GM18873 (cell line): ENCODE results near the gene TIAM1.

Experiments
- ATAC-seq: cut with Tn5 transposase; IDR thresholded peaks from one replicate; pipeline ENCODE4 v1.9.1; 2021; ENCODE audit warnings: mild to moderate bottlenecking, moderate library complexity, moderate number of reproducible peaks; ENCODE audit not compliant: unreplicated experiment, low FRiP score

Gene TIAM1

DNA sequence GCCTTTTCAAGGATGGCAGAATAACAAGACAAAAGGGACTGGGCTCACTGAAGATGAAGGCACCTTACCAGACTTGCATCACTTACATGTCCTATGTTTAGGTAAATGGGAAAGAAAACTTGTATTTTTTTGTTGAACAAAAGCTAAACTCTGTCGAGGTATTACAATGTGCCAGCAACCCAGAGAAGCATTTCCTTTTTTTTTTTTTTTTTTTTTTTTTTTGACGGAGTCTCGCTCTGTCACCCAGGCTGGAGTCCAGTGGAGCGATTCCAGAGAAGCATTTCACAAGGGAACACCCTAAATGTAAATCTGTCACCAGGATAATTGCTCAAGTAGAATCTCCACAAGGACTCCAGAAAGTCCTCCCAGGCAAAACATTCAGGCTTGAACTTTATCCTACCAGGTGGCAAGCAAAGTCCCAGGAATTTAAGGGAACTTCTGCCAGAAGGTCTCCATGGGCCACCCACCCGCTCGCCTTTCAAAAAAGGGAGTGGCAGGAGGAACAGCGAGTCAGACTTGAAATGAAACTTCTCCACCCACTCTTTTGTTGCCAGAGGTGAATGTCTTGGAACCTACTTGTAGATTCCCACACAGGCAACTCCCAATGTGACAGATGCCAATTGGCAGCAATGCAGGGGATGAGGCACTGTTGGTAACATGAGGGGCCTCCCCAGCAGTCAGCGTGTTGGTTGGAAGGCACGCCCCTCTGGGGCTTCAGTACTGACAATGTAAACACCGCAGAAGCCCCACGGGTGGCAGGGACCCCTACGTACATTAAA, 125.0 kb downstream of the TIAM1 start:
- ATAC-seq: no peak

DNA sequence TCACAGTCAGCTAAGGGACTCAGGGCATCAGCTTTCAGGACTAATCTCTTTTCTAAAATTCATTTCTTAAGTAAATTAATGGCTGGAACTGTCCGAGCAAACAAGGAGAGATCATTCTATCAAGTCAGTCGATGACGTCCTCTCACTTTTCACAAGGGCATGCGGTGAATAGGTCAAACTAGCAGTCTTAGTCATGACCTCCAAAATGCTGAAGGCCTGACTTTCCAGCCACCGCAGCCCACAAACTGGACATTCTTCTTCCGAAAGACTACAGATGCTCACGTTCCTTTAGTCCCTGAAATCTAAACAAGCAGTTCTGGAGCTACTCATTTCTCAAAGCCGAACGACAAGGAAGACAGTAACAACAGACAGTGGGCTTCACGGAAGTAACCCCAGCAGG, 127.9 kb downstream of the TIAM1 start:
- no peak for ATAC-seq

DNA sequence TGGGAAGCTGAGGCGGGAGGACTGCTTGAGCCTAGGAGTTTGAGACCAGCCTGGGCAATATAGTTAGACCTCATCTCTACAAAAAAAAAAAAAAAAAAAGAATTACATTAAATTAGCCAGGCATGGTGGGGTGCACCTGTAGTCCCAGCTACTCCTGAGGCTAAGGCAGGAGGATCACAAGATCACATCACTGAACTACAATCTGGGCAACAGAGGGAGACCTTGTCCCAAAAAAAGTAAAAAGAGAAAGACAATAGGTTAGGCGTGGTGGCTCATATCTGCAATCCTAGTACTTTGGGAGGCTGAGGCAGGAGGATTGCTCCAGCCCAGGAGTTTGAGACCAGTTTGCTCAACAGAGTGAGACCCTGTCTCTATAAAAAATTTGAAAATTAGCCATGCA, 130.3 kb downstream of the TIAM1 start:
- ATAC-seq: no peak

DNA sequence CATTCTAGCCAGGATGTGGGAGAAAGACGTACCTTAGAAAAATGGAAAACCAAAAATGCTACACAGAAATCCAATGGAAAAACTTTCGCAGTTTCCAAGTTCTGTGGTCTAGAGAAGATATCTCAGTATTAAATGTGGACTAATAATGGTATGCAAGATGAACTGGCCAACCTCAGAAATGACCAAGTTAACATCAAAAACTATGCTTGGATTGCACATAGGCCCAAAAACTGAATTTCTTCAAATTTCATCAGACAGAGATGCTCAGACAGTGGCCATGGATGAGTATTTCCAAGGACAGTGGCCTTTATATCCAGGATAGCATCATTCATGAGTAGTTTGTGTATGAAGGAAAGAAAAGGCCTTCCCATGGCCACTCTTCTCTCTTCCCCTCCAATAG, 132.2 kb downstream of the TIAM1 start:
- ATAC-seq: no peak

DNA sequence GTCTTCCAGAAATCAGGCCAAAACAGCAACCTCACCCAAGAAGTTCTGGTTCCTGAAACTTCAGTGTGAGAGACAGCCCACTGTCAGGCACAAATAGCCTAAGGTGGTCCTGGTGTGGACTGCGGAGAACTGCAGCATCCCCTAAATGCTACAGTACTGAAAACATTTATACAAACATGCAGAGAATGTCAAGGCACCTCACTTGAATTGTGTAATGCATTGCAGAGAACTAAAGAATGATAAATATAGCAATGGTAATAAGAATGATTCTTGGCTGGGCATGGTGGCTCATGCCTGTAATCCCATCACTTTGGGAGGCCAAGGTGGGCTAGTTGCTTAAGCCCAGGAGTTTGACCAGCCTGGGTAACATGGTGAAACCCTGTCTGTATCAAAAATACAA, 138.6 kb downstream of the TIAM1 start:
- no peak for ATAC-seq

DNA sequence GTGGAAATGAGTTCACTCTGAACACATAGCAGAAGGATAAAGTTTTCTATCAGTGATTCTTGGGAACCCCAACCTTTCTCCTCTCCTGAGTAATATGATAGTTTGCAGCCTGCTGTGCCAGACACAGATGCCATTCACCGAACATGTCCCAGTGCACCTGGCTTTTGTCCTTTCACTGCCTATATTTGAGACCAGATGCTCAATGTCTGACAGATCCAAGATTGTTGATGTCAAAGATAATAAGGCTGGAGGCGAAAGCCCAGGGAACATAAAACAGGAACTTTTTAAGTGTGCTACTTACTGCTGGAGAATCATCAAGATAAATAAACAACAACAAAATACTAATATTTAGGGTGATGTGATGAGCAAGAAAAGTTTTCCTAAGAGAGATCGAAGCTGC, 139.3 kb downstream of the TIAM1 start:
- no peak for ATAC-seq

GRCh38 chr21:31203431-31204054, 140.5 kb downstream of the TIAM1 start:
- ATAC-seq: no peak

DNA sequence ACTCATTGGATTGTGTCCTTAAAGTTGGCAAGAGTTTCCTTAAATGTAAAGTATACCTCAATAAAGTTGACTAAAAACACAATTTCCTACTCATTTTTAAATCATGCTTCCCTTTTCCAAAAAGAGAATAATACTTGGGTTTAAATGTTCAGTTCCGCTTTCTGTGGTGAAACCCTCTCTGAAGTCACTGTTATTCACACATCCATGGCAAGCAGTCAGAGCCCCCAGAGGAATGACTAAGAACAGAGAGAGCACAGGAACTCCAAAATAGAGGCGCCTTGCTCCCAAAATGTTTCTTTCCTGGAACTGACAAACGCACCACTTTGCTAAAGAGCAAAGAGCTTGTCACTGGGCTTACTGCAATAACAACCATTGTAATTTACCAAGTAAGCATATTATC, 142.5 kb downstream of the TIAM1 start:
- ATAC-seq: no peak

DNA sequence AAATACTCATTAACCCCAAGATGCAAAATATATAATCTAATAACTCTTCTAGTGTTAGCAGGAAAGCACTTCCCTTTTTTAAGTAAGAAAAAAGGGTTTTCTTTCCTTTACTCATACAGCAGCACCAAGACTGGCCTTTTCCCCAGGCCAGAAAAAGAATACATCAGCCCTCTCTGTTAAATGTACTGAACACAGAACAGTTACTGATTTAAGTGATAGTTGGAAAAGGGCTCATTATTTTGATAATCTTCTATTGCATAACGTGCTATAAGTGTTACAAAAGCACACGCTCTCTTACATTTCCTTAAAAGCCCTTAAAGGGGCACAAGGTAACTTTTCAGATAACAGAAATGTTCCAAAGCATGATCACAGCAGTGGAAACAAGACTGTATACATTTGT, 142.9 kb downstream of the TIAM1 start:
- ATAC-seq: no peak

DNA sequence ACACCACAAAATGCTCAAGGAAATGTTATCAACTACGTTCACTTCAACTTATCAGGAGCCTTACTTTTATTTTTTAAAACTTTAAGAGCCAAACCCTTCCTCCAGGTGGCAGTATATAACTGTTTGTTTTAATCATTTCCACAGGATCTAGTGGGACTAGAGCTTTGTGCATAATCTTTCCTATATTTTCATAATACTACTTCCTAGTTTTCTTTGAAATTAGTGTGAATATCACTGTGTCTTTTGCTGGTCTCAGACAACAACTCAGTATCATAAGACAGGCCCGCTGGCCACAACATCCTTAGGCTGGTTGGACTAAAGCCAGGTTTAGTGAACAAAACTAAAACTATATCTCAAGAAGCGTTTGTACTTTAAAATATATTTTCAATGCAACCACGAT, 145.5 kb downstream of the TIAM1 start:
- ATAC-seq: no peak

DNA sequence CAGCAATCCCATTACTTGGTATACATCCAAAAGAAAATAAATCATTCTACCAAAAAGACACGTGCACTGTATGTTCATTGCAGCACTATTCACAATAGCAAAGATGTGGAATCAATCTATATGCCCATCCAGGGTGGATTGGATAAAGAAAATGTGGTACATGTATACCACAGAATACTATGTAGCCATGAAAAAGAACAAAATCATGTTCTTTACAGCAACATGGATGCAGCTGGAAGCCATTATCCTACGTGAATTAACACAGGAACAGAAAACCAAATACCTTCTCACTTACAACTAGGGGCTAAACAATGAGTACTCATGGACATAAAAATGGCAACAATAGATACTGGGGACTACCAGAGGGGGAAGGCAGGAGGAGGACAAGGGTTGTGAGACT, 147.3 kb downstream of the TIAM1 start:
- ATAC-seq: no peak

- ATAC-seq: no peak
Measured at GRCh38 chr21:31195334-31196015, 148.6 kb downstream of the TIAM1 start.

DNA sequence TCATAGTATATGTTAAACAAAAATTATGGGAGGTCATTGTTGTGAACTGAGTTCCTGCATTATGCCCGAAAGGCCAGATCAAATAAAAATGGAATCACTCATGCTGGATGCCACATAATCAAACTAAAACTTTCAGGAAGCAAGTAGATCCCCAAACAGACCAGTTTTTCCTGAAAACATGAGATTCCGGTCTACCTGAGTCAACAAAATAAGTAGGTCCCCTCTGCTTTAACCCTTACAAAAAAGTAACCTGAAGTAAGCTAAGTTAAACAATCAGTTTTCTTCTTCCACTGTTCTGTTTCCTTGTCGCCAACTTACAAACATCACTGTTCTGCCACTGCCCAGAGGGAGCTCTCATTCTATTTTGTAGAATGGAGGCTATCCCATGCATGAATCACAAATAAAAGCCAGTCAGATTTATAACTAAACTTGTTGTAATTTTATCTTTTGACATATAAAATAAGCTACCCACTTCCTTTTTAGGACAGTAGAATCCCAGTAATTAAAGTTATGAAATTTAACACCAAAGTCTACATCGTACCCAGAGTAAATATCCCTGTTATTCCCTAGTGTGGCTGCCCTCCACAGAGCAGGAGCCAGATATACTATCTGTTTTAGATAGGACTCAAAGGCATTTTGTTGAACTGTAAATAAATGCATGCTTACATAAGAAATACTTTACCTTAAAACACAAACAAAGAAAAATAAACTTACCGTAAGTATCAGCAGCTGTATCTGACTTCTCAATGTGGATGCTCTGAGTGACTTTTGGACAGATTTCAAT, 149.4 kb downstream of the TIAM1 start:
- ATAC-seq: no peak

DNA sequence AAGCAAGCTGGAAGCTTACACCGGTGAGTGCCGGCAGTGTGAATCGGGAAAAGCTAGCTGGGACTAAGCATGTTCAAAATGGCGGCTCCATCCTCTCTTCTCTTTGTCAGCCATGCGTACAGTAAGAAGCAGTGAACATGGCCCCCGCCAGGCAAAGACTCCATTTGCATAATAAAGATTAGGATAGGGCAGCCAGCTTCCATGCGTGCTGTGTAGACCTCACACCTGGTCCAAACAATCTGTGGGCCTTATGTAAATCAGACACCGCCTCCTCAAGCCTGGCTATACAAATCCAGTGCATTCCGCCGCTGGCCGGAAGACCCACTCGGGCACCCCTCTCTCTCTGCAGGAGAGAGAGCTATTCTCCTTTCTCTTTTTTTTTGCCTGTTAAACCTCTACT, 150.3 kb downstream of the TIAM1 start:
- ATAC-seq: no peak

DNA sequence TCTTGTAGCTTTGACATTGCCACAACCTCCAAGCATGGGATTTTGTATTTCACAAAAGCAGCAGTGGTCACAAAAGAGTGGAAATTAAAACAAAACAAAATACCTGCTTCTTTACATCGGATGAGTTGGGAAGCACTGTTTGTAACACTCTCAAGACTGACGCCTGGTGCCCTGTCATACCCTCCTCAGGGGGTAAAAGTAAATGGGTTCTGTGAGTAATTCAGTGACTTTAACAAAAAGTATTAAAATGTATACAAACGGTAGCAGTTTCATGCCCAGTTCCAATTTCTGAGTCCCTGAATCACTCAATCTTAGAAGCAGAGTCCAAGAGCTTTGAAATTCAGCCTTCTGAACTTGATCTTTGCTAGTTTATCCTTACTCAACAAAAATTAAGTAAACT, 152.5 kb downstream of the TIAM1 start:
- no peak for ATAC-seq

GRCh38 chr21:31190516-31190915, 153.5 kb downstream of the TIAM1 start:
- no peak for ATAC-seq

- no peak for ATAC-seq
Measured at GRCh38 chr21:31187499-31187898, 156.6 kb downstream of the TIAM1 start.

- no peak for ATAC-seq
Measured at GRCh38 chr21:31186916-31187315, 157.1 kb downstream of the TIAM1 start.

DNA sequence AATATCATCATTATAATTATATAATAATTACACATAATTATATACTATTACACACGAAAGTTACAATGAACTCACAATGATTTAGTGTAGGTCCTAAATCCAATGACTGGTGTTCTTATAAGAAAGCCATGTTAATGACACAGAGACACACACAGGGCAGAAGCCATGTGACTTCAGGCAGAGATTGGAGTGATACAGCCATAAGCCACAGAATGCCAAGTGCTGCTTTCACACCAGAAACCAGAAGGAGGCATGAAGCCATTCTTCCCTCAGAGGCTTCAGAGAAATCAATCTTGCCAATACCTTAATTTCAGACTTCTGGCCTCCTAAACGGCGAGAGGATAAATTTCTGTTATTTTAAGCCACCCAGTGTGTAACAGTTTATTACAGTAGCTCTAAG, 158.4 kb downstream of the TIAM1 start:
- no peak for ATAC-seq

GRCh38 chr21:31184876-31185275, 159.2 kb downstream of the TIAM1 start:
- no peak for ATAC-seq

DNA sequence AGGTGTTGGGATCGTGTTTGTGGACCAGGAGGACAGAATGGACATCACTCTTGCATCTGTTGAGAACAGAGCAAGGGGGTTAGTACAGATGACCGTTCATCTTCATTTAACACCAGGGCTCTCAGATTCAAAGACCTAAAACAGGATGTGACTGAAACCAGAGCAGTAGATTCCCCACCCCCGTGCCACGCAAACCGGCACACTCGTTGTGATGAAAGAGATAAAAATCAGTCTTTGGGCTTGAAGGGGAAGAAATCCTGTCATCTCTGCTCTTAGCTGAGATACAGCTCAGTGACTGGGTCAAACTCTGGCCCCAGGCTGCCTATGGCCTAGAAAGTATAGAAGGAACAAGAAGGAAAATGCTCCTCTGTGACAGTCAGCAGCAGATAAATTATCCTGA, 159.6 kb downstream of the TIAM1 start:
- no peak for ATAC-seq
